K562 (cell line): ENCODE measurements around the gene BAG1. TPM values are rescaled to one million over a fixed set of nuclear protein-coding genes. Genes with fewer than 3 reads are reported as not detected.

Experiments used
- AFF1 ChIP-seq, 2 experiments: fragments of 450-650 bp; IDR thresholded peaks; 2 replicates each; pipeline ENCODE4 v1.6.1; 2018; ENCODE audit warnings: mild to moderate bottlenecking in 2 of 2, low read depth in 1 of 2; ENCODE audit not compliant: partially characterized antibody in 2 of 2
- ATF7 ChIP-seq: fragments of 450-650 bp; IDR thresholded peaks from 2 replicates; pipeline ENCODE4 v1.7.1; 2014; ENCODE audit warnings: mild to moderate bottlenecking, moderate library complexity
- BCL6 ChIP-seq: fragments of 250-450 bp; sonication (Bioruptor Pico); IDR thresholded peaks from 2 replicates; pipeline ENCODE4 v1.4.0; 2020
- CBFA2T2 ChIP-seq: fragments of 450-650 bp; conservative IDR thresholded peaks from 2 replicates; pipeline ENCODE4 v1.6.1; 2017; ENCODE audit warnings: mild to moderate bottlenecking
- CC2D1A ChIP-seq: fragments of 450-650 bp; IDR thresholded peaks from 2 replicates; pipeline ENCODE4 v1.6.1; 2017; ENCODE audit warnings: mild to moderate bottlenecking
- ELF1 ChIP-seq: fragments of 200-800 bp; sonication (Bioruptor generic); IDR thresholded peaks from 2 replicates; pipeline ENCODE4 v1.6.1; 2016; ENCODE audit warnings: missing genetic modification characterization, missing compliant biosample characterization
- ELF4 ChIP-seq: fragments of 450-650 bp; formaldehyde crosslinking; IDR thresholded peaks from 2 replicates; pipeline ENCODE4 v1.4.0; 2022; ENCODE audit warnings: missing genetic modification characterization
- FIP1L1 ChIP-seq: fragments of 200-400 bp; formaldehyde crosslinking; IDR thresholded peaks from 2 replicates; pipeline ENCODE4 v1.6.1; 2018; ENCODE audit warnings: mild to moderate bottlenecking, low read depth, low read length; ENCODE audit not compliant: poor library complexity, severe bottlenecking
- MIER1 ChIP-seq: fragments of 450-650 bp; IDR thresholded peaks from 2 replicates; pipeline ENCODE4 v1.6.1; 2016; ENCODE audit warnings: antibody characterized with exemption, mild to moderate bottlenecking, low read depth
- MTA2 ChIP-seq: fragments of 450-650 bp; IDR thresholded peaks from 2 replicates; pipeline ENCODE4 v1.6.1; 2016; ENCODE audit warnings: low read depth
- PHF8 ChIP-seq: fragments of 200-600 bp; sonication (generic); IDR thresholded peaks from 2 replicates; pipeline ENCODE4 v1.6.1; 2012; ENCODE audit warnings: mixed run types, mild to moderate bottlenecking, inconsistent platforms, low read length, moderate library complexity, borderline replicate concordance
- RBM34 ChIP-seq: fragments of 200-400 bp; formaldehyde crosslinking; IDR thresholded peaks from 2 replicates; pipeline ENCODE4 v1.6.1; 2018; ENCODE audit warnings: low read length, borderline replicate concordance; ENCODE audit not compliant: insufficient read depth
- SMAD2 ChIP-seq: fragments of 150-350 bp; IDR thresholded peaks from 2 replicates; pipeline ENCODE4 v1.6.1; 2014; ENCODE audit warnings: low read depth, mild to moderate bottlenecking, low read length
- VEZF1 ChIP-seq: fragments of 200-800 bp; sonication (Bioruptor generic); IDR thresholded peaks from 2 replicates; pipeline ENCODE4 v1.6.1; 2017; ENCODE audit warnings: missing genetic modification characterization, missing compliant biosample characterization
- ZBTB34 ChIP-seq: fragments of 250-450 bp; sonication (Bioruptor Pico); IDR thresholded peaks from 2 replicates; pipeline ENCODE4 v1.8.0; 2021; ENCODE audit warnings: mild to moderate bottlenecking, moderate library complexity
- ZFP91 ChIP-seq: sonication (generic); formaldehyde crosslinking; IDR thresholded peaks from 2 replicates; pipeline ENCODE4 v1.8.0; 2022; ENCODE audit warnings: mild to moderate bottlenecking, missing genetic modification reagents
- ZFX ChIP-seq: sonication (generic); formaldehyde crosslinking; IDR thresholded peaks from 2 replicates; pipeline ENCODE4 v1.8.0; 2022; ENCODE audit warnings: mild to moderate bottlenecking, missing genetic modification reagents, moderate library complexity
- ZNF212 ChIP-seq: fragments of 450-650 bp; formaldehyde crosslinking; IDR thresholded peaks from 2 replicates; pipeline ENCODE4 v1.4.0; 2020; ENCODE audit warnings: mild to moderate bottlenecking
- ZNF324 ChIP-seq: fragments of 250-450 bp; sonication (Bioruptor Pico); IDR thresholded peaks from 2 replicates; pipeline ENCODE4 v1.4.0; 2020; ENCODE audit warnings: mild to moderate bottlenecking
- polyA plus RNA-seq, 8 experiments: library from polyadenylated mRNA; depleted of rRNA in 4 of 8; stranded (reverse) in 5 of 8; unstranded in 3 of 8; fragments of >200 nt; fragmentation: Nextera tagmentation in 2 of 8; fragmentation: Illumina TruSeq in 1 of 8; extraction: Ambion mirVana in 2 of 8; extraction: Trizol in 1 of 8; gene quantifications; 2 replicates each; pipeline versions ENCODE4 v1.2.1 to v1.2.3, GENCODE V29; 2011 to 2014; ENCODE audit warnings: inconsistent platforms in 1 of 8, missing spikeins in 1 of 8
- total RNA-seq, 7 experiments: library from RNA; depleted of rRNA in 6 of 7; stranded (reverse); fragments of >200 nt in 6 of 7; fragmentation: Illumina TruSeq in 2 of 7; extraction: Trizol in 2 of 7; gene quantifications; 2 replicates each; pipeline versions ENCODE4 v1.2.1 to v1.2.3, GENCODE V29; 2011 to 2021; ENCODE audit warnings: low replicate concordance in 1 of 7

Gene BAG1
- total and polyA plus RNA-seq, 9 of the 15 experiments (the other 6 are each of a cell fraction or from before 2014, with no cell fraction given), result 9.7 to 106 (median 56.9) TPM

- TF ChIP-seq ZBTB34 (CRISPR knock-in tag) (no peak), ZNF212 (CRISPR knock-in tag) (no peak), ZNF324 (no peak), ZFX (CRISPR knock-in tag) (peak; percentile 53), FIP1L1 (peak; percentile 1), PHF8 (peak; percentile 74; the same call in 1 of the 2 replicates), AFF1 (IDR thresholded peaks at IDR 0.05; ENCODE audit: low read depth in 1 of 2, partially characterized antibody in 2 of 2) (no peak), ZFP91 (CRISPR knock-in tag) (no peak), VEZF1 (CRISPR knock-in tag) (peak; percentile 93), RBM34 (no peak), MIER1 (no peak), CC2D1A (no peak), ELF1 (peak; percentile 90), BCL6 (CRISPR knock-in tag) (no peak), SMAD2 (no peak), ELF4 (CRISPR knock-in tag) (0 out of 2 replicates have a peak, but pooled peaks have one; percentile 38), ATF7 (no peak; the same call in 1 of the 2 replicates), MTA2 (no peak), CBFA2T2 (no peak)
These were observed at the start of gene BAG1, which contains the start of gene CHMP5 (continued) for GRCh38 chr9:33264473-33265177.
